HepG2 (cell line): ENCODE results near the gene CKAP5. TPM values are rescaled to one million over a fixed set of nuclear protein-coding genes. Genes with fewer than 3 reads are reported as not detected.

Source experiments
- AGO2 ChIP-seq: fragments of 200-400 bp; formaldehyde crosslinking; optimal IDR thresholded peaks from 2 replicates; pipeline ENCODE3; 2017; ENCODE audit warnings: mild to moderate bottlenecking, low read depth, low read length, moderate library complexity
- ATF7 ChIP-seq, 2 experiments: fragments of 450-650 bp in 1 of 2; sonication (generic) in 1 of 2; formaldehyde crosslinking in 1 of 2; IDR thresholded peaks; 2 replicates each; pipeline versions ENCODE4 v1.4.0 to v1.6.1; 2016 to 2020; ENCODE audit warnings: antibody characterized with exemption in 1 of 2, mild to moderate bottlenecking in 1 of 2, missing genetic modification reagents in 1 of 2
- HDAC2 ChIP-seq: sonication (generic); formaldehyde crosslinking; IDR thresholded peaks from 2 replicates; pipeline ENCODE4 v1.4.0; 2020; ENCODE audit warnings: missing genetic modification reagents
- NR1H2 ChIP-seq: sonication (generic); formaldehyde crosslinking; IDR thresholded peaks from 2 replicates; pipeline ENCODE4 v1.8.1; 2022; ENCODE audit warnings: low read depth, missing genetic modification reagents, borderline replicate concordance
- NR2F6 ChIP-seq, 2 experiments: IDR thresholded peaks; 2 replicates each; pipeline ENCODE4 v1.6.1; 2016; ENCODE audit warnings: antibody characterized with exemption in 1 of 2, mild to moderate bottlenecking in 1 of 2
- RBM39 ChIP-seq: fragments of 200-400 bp; formaldehyde crosslinking; IDR thresholded peaks from one replicate; pipeline ENCODE4 v1.6.1; 2018; ENCODE audit warnings: antibody characterized with exemption, mild to moderate bottlenecking, low read depth, low read length; ENCODE audit not compliant: poor library complexity, severe bottlenecking
- THYN1 ChIP-seq: sonication (generic); formaldehyde crosslinking; IDR thresholded peaks from 2 replicates; pipeline ENCODE4 v1.8.1; 2023; ENCODE audit warnings: low read depth, mild to moderate bottlenecking, moderate library complexity, missing genetic modification reagents, borderline replicate concordance
- ZFP91 ChIP-seq: sonication (generic); formaldehyde crosslinking; IDR thresholded peaks from 2 replicates; pipeline ENCODE4 v1.9.0; 2022; ENCODE audit warnings: missing genetic modification reagents, mild to moderate bottlenecking, borderline replicate concordance
- ZNF296 ChIP-seq: sonication (generic); formaldehyde crosslinking; conservative IDR thresholded peaks from 2 replicates; pipeline ENCODE4 v1.5.0; 2020; ENCODE audit warnings: mild to moderate bottlenecking, missing genetic modification reagents
- ZNF563 ChIP-seq: sonication (generic); formaldehyde crosslinking; IDR thresholded peaks from 2 replicates; pipeline ENCODE4 v1.8.0; 2022; ENCODE audit warnings: mild to moderate bottlenecking, moderate library complexity, missing genetic modification reagents
- ZNF644 ChIP-seq: IDR thresholded peaks from 2 replicates; pipeline ENCODE4 v1.6.1; 2016; ENCODE audit warnings: low read depth
- ZNF792 ChIP-seq: IDR thresholded peaks from 2 replicates; pipeline ENCODE4 v1.6.1; 2016
- ZNF891 ChIP-seq: sonication (generic); formaldehyde crosslinking; IDR thresholded peaks from 2 replicates; pipeline ENCODE4 v1.5.0; 2020; ENCODE audit warnings: mild to moderate bottlenecking, missing genetic modification reagents
- polyA plus RNA-seq, 8 experiments: library from polyadenylated mRNA; depleted of rRNA in 3 of 8; stranded (reverse) in 7 of 8; unstranded in 1 of 8; fragments of >200 nt; fragmentation: Illumina TruSeq in 4 of 8; extraction: Trizol in 4 of 8; gene quantifications; 2 replicates each; pipeline versions ENCODE4 v1.2.1 to v1.2.3, GENCODE V29; 2011 to 2016; ENCODE audit warnings: low read depth in 4 of 8, missing spikeins in 1 of 8, mixed read lengths in 1 of 8; ENCODE audit not compliant: insufficient read depth in 1 of 8
- total RNA-seq, 5 experiments: library from RNA; depleted of rRNA; stranded (reverse); fragments of >200 nt; fragmentation: Illumina TruSeq; extraction: Trizol; gene quantifications; 2 replicates each; pipeline ENCODE4 v1.2.3, GENCODE V29; 2016; ENCODE audit warnings: low read depth in 1 of 5
- TF ChIP-seq, protein P1 (sequence below): sonication (generic); formaldehyde crosslinking; IDR thresholded peaks from 2 replicates; pipeline ENCODE4 v1.5.0; 2020; ENCODE audit warnings: missing genetic modification reagents
- TF ChIP-seq, protein P2 (sequence below): IDR thresholded peaks from 2 replicates; pipeline ENCODE4 v1.6.1; 2018; ENCODE audit warnings: missing genetic modification reagents
- TF ChIP-seq, protein P3 (sequence below): sonication (generic); formaldehyde crosslinking; IDR thresholded peaks from 2 replicates; pipeline ENCODE4 v1.4.0; 2020; ENCODE audit warnings: mild to moderate bottlenecking, missing genetic modification reagents
- TF ChIP-seq, protein P4 (sequence below): sonication (generic); formaldehyde crosslinking; IDR thresholded peaks from 2 replicates; pipeline ENCODE4 v1.4.0; 2020; ENCODE audit warnings: missing genetic modification reagents

CKAP5 gene
- total and polyA plus RNA-seq, 2 of the 13 experiments (the other 11 are each of a cell fraction or from before 2014, with no cell fraction given): 79.2 to 103 TPM

- TF ChIP-seq ZNF644: no peak
- peak; percentile 64 for TF ChIP-seq AGO2
- TF ChIP-seq, protein P1, sequence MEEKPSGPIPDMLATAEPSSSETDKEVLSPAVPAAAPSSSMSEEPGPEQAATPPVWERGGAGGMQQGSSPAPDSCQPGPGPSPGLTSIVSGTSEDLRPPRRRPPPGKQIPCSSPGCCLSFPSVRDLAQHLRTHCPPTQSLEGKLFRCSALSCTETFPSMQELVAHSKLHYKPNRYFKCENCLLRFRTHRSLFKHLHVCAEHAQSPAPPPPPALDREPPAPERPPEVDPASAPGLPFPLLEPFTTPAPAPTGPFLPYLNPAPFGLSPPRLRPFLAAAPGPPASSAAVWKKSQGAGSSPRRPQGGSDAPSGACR (CRISPR knock-in tag): no peak
- peak; percentile 79 for TF ChIP-seq NR2F6 (IDR thresholded peaks at IDR 0.05)
- TF ChIP-seq NR2F6 (CRISPR knock-in tag; IDR thresholded peaks at IDR 0.05): peak; percentile 94
- TF ChIP-seq ZFP91 (CRISPR knock-in tag): peak; percentile 100
- peak; percentile 64; the same call in 1 of the 2 replicates for TF ChIP-seq ZNF792 (CRISPR knock-in tag)
- peak; percentile 59; the same call in 1 of the 2 replicates for TF ChIP-seq ZNF891 (CRISPR knock-in tag)
- TF ChIP-seq ZNF296 (CRISPR knock-in tag): no peak
- no peak for TF ChIP-seq THYN1 (CRISPR knock-in tag)
- TF ChIP-seq ZNF563 (CRISPR knock-in tag): no peak
- TF ChIP-seq, protein P2, sequence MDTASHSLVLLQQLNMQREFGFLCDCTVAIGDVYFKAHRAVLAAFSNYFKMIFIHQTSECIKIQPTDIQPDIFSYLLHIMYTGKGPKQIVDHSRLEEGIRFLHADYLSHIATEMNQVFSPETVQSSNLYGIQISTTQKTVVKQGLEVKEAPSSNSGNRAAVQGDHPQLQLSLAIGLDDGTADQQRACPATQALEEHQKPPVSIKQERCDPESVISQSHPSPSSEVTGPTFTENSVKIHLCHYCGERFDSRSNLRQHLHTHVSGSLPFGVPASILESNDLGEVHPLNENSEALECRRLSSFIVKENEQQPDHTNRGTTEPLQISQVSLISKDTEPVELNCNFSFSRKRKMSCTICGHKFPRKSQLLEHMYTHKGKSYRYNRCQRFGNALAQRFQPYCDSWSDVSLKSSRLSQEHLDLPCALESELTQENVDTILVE (CRISPR knock-in tag): peak; percentile 77
- peak; percentile 71 for TF ChIP-seq RBM39
- no peak for TF ChIP-seq NR1H2 (CRISPR knock-in tag)
- TF ChIP-seq HDAC2 (CRISPR knock-in tag): peak; percentile 81
- TF ChIP-seq, protein P3, sequence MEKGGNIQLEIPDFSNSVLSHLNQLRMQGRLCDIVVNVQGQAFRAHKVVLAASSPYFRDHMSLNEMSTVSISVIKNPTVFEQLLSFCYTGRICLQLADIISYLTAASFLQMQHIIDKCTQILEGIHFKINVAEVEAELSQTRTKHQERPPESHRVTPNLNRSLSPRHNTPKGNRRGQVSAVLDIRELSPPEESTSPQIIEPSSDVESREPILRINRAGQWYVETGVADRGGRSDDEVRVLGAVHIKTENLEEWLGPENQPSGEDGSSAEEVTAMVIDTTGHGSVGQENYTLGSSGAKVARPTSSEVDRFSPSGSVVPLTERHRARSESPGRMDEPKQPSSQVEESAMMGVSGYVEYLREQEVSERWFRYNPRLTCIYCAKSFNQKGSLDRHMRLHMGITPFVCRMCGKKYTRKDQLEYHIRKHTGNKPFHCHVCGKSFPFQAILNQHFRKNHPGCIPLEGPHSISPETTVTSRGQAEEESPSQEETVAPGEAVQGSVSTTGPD (CRISPR knock-in tag): no peak
- TF ChIP-seq, protein P4, sequence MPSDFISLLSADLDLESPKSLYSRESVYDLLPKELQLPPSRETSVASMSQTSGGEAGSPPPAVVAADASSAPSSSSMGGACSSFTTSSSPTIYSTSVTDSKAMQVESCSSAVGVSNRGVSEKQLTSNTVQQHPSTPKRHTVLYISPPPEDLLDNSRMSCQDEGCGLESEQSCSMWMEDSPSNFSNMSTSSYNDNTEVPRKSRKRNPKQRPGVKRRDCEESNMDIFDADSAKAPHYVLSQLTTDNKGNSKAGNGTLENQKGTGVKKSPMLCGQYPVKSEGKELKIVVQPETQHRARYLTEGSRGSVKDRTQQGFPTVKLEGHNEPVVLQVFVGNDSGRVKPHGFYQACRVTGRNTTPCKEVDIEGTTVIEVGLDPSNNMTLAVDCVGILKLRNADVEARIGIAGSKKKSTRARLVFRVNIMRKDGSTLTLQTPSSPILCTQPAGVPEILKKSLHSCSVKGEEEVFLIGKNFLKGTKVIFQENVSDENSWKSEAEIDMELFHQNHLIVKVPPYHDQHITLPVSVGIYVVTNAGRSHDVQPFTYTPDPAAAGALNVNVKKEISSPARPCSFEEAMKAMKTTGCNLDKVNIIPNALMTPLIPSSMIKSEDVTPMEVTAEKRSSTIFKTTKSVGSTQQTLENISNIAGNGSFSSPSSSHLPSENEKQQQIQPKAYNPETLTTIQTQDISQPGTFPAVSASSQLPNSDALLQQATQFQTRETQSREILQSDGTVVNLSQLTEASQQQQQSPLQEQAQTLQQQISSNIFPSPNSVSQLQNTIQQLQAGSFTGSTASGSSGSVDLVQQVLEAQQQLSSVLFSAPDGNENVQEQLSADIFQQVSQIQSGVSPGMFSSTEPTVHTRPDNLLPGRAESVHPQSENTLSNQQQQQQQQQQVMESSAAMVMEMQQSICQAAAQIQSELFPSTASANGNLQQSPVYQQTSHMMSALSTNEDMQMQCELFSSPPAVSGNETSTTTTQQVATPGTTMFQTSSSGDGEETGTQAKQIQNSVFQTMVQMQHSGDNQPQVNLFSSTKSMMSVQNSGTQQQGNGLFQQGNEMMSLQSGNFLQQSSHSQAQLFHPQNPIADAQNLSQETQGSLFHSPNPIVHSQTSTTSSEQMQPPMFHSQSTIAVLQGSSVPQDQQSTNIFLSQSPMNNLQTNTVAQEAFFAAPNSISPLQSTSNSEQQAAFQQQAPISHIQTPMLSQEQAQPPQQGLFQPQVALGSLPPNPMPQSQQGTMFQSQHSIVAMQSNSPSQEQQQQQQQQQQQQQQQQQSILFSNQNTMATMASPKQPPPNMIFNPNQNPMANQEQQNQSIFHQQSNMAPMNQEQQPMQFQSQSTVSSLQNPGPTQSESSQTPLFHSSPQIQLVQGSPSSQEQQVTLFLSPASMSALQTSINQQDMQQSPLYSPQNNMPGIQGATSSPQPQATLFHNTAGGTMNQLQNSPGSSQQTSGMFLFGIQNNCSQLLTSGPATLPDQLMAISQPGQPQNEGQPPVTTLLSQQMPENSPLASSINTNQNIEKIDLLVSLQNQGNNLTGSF (CRISPR knock-in tag): no peak
- TF ChIP-seq ATF7 (IDR thresholded peaks at IDR 0.05): no peak
- TF ChIP-seq ATF7 (CRISPR knock-in tag; IDR thresholded peaks at IDR 0.05): no peak
These were observed 19.6 kb downstream of the CKAP5 start (continued) for GRCh38 chr11:46826310-46827044.
